Osteocyte (in vitro differentiated cells): Measurements from ENCODE around the gene DEFB127. TPM values are rescaled to one million over a fixed set of nuclear protein-coding genes. Genes with fewer than 3 reads are reported as not detected.
A peak's percentile ranks its signal among the peaks of the same experiment; 100 is the strongest.
"Not testable (repeated sequence)": the region's sequence is repeated elsewhere in the genome, so short reads cannot be mapped to it uniquely, and the experiment has no call there.

Source experiments
- DNase-seq: peaks from one replicate; pipeline ENCODE4 v3.0.0; 2021; ENCODE audit warnings: mixed read lengths; ENCODE audit not compliant: unreplicated experiment; ENCODE audit errors: extremely low spot score
- H3K27ac Mint-ChIP-seq: one replicate; pipeline ENCODE4 v1.8.0; 2021; ENCODE audit warnings: mild to moderate bottlenecking, mixed read lengths; ENCODE audit not compliant: unreplicated experiment
- H3K27me3 Mint-ChIP-seq: one replicate; pipeline ENCODE4 v1.8.0; 2021; ENCODE audit warnings: mixed read lengths; ENCODE audit not compliant: unreplicated experiment
- H3K36me3 Mint-ChIP-seq: one replicate; pipeline ENCODE4 v1.8.0; 2021; ENCODE audit warnings: mixed read lengths; ENCODE audit not compliant: unreplicated experiment
- H3K4me1 Mint-ChIP-seq: one replicate; pipeline ENCODE4 v1.8.0; 2021; ENCODE audit warnings: mixed read lengths; ENCODE audit not compliant: unreplicated experiment
- H3K4me3 Mint-ChIP-seq: one replicate; pipeline ENCODE4 v1.8.0; 2021; ENCODE audit warnings: mild to moderate bottlenecking, moderate library complexity, mixed read lengths; ENCODE audit not compliant: unreplicated experiment
- H3K9me3 Mint-ChIP-seq: one replicate; pipeline ENCODE4 v1.8.0; 2021; ENCODE audit warnings: mixed read lengths; ENCODE audit not compliant: unreplicated experiment
- CTCF ChIP-seq: fragments of 200-600 bp; sonication (generic); IDR thresholded peaks from 2 replicates; pipeline ENCODE4 v1.5.0; 2021; ENCODE audit warnings: antibody characterized with exemption, mild to moderate bottlenecking, moderate library complexity
- long read RNA-seq: library from polyadenylated mRNA; unstranded; transcript quantifications from one replicate; pipeline ENCODE4 v2.0.0, GENCODE V29; 2021
- total RNA-seq: library from RNA; stranded (reverse); gene quantifications from 2 replicates; pipeline ENCODE4 v1.2.1, GENCODE V29; 2021

DEFB127 gene
- not detected in 2 replicates for total RNA-seq
- long read RNA-seq, result 0 reads

GRCh38 chr20:157154-157553 lies at the start of gene DEFB127:
Gene DEFB127, plus strand, starts transcription at chr20:157454. Its CDS starts 91 bp downstream, at chr20:157545.
- H3K27ac Mint-ChIP-seq, result no peak within 1 kb of the TSS
- no peaks in the 10 kb centered on the region for H3K4me1 Mint-ChIP-seq
- H3K4me3 Mint-ChIP-seq, result no peak within 1 kb of the TSS
- peaks cover 22% of the 10 kb centered on the region for H3K27me3 Mint-ChIP-seq
- no peaks in the 10 kb centered on the region for H3K9me3 Mint-ChIP-seq
- no peak for TF ChIP-seq CTCF
- H3K36me3 Mint-ChIP-seq, result no peaks in the 10 kb centered on the region
- DNase-seq, result no peak

- Mint-ChIP-seq H3K9me3 (peaks cover 5% of the 10 kb centered on the region), H3K27ac (no peak overlapping the region), H3K4me3 (no peak overlapping the region), H3K36me3 (no peaks in the 10 kb centered on the region), H3K4me1 (no peaks in the 10 kb centered on the region), H3K27me3 (peaks cover 17% of the 10 kb centered on the region)
- DNase-seq, result no peak
- no peak for TF ChIP-seq CTCF
These were observed 44.9 kb upstream of the DEFB127 start for GRCh38 chr20:112396-112795.

- Mint-ChIP-seq H3K27ac (no peak overlapping the region), H3K27me3 (peaks cover 10% of the 10 kb centered on the region), H3K9me3 (peaks cover 5% of the 10 kb centered on the region), H3K36me3 (no peaks in the 10 kb centered on the region), H3K4me3 (no peak overlapping the region), H3K4me1 (no peaks in the 10 kb centered on the region)
- no peak for DNase-seq
- no peak for TF ChIP-seq CTCF
These were observed 39.7 kb upstream of the DEFB127 start for GRCh38 chr20:117518-117917.

- H3K27ac Mint-ChIP-seq, DNase-seq, H3K4me1 Mint-ChIP-seq, H3K36me3 Mint-ChIP-seq, H3K27me3 Mint-ChIP-seq, H3K9me3 Mint-ChIP-seq, H3K4me3 Mint-ChIP-seq: not testable (repeated sequence)
These were observed 27.4 kb upstream of the DEFB127 start for GRCh38 chr20:129786-130323.

- DNase-seq, result no peak
- Mint-ChIP-seq H3K27me3 (peaks cover 27% of the 10 kb centered on the region), H3K9me3 (peaks cover 8% of the 10 kb centered on the region), H3K36me3 (no peaks in the 10 kb centered on the region), H3K27ac (no peak overlapping the region), H3K4me3 (no peak overlapping the region), H3K4me1 (no peaks in the 10 kb centered on the region)
- TF ChIP-seq CTCF, result peak; percentile 12
These were observed 19.4 kb upstream of the DEFB127 start for GRCh38 chr20:137668-138490.
